GM12878 (cell line): ENCODE data around the gene LYL1. TPM values are rescaled to one million over a fixed set of nuclear protein-coding genes. Genes with fewer than 3 reads are reported as not detected.

Experiments
- ATAC-seq: fragments of 200-7000 bp; cut with Tn5 transposase; 3 replicates; pipeline ENCODE4 v1.9.1; 2020; ENCODE audit warnings: mild to moderate bottlenecking, moderate library complexity
- BruUV-seq: library from RNA; stranded (reverse); fragments of 400-500 nt; replicated peaks from 2 replicates; lab custom pipeline; 2021; lab: Mats Ljungman, UMichigan
- CTCF ChIA-PET: fragments of 300-600 bp; sonication (Branson Sonifier 250); formaldehyde crosslinking; extraction: SDS; loops from one replicate; lab custom pipeline; 2021; ENCODE audit warnings: inconsistent platforms; lab: Yijun Ruan, JAX
- POLR2A ChIA-PET: fragments of 350-600 bp; formaldehyde crosslinking; extraction: SDS; loops from one replicate; lab custom pipeline; 2021; ENCODE audit warnings: inconsistent platforms; lab: Charles Lee
- RAD21 ChIA-PET: fragments of 300-600 bp; sonication (Branson Sonifier 250); formaldehyde crosslinking; loops from one replicate; lab custom pipeline; 2023; ENCODE audit warnings: antibody characterized with exemption; ENCODE audit not compliant: unreplicated experiment; lab: Charles Lee
- SMC1A ChIA-PET: fragments of 300-600 bp; sonication (Branson Sonifier 250); formaldehyde crosslinking; loops from one replicate; lab custom pipeline; 2023; ENCODE audit not compliant: unreplicated experiment, uncharacterized antibody; lab: Charles Lee
- DNase-seq: peaks from one replicate; pipeline ENCODE4 v3.0.0-alpha.2; 2011; ENCODE audit warnings: low read depth, low spot score
- FAIRE-seq: peaks from 3 replicates; lab custom pipeline; 2011; peaks lifted over from hg19 to GRCh38; lab: Jason Lieb, UNC
- H2AFZ ChIP-seq: 2 replicates; pipeline ENCODE4 v1.6.0; 2011; ENCODE audit warnings: low read depth, low read length, control low read depth; ENCODE audit not compliant: control insufficient read depth
- H3K27ac ChIP-seq: 2 replicates; pipeline ENCODE4 v1.5.1; 2011; ENCODE audit warnings: control low read depth; ENCODE audit not compliant: control insufficient read depth, insufficient read depth
- H3K27me3 ChIP-seq, 2 experiments: replicated peaks in 1 of 2; 2 replicates each; pipeline versions ENCODE4 v1.6.0 to v1.6.1; 2011; ENCODE audit warnings: low read length in 1 of 2; ENCODE audit not compliant: control insufficient read depth in 2 of 2, insufficient read depth in 2 of 2
- H3K36me3 ChIP-seq, 2 experiments: 2 replicates each; pipeline ENCODE4 v1.5.1; 2011; ENCODE audit warnings: low read length in 1 of 2; ENCODE audit not compliant: control insufficient read depth in 2 of 2, insufficient read depth in 2 of 2
- H3K4me1 ChIP-seq: 2 replicates; pipeline ENCODE4 v1.6.1; 2011; ENCODE audit warnings: mild to moderate bottlenecking, low read length, moderate library complexity, mixed read lengths; ENCODE audit not compliant: control insufficient read depth, insufficient read depth
- H3K4me2 ChIP-seq: 2 replicates; pipeline ENCODE4 v1.6.0; 2011; ENCODE audit warnings: control low read depth; ENCODE audit not compliant: control insufficient read depth, insufficient read depth
- H3K4me3 ChIP-seq: fragments of 200-600 bp; sonication (generic); 2 replicates; pipeline ENCODE4 v1.5.1; 2016
- H3K79me2 ChIP-seq: 2 replicates; pipeline ENCODE4 v1.6.0; 2011; ENCODE audit warnings: low read length; ENCODE audit not compliant: control insufficient read depth, insufficient read depth
- H3K9ac ChIP-seq: 2 replicates; pipeline ENCODE4 v1.8.0; 2011; ENCODE audit warnings: low read length, control low read depth, mixed read lengths; ENCODE audit not compliant: control insufficient read depth, insufficient read depth
- H3K9me3 ChIP-seq: replicated peaks from 3 replicates; pipeline ENCODE4 v1.5.1; 2011; ENCODE audit warnings: mild to moderate bottlenecking, low read length; ENCODE audit not compliant: control insufficient read depth, insufficient read depth
- H4K20me1 ChIP-seq: 2 replicates; pipeline ENCODE4 v1.6.0; 2011; ENCODE audit not compliant: control insufficient read depth, insufficient read depth
- CREB1 ChIP-seq: IDR thresholded peaks from 2 replicates; pipeline ENCODE4 v1.6.1; 2012; ENCODE audit warnings: low read depth, mild to moderate bottlenecking, inconsistent platforms
- FOXK2 ChIP-seq: fragments of 450-650 bp; IDR thresholded peaks from 2 replicates; pipeline ENCODE4 v1.6.1; 2017; ENCODE audit warnings: mild to moderate bottlenecking, moderate library complexity
- IRF5 ChIP-seq: fragments of 450-650 bp; IDR thresholded peaks from 2 replicates; pipeline ENCODE4 v1.6.1; 2017; ENCODE audit warnings: borderline replicate concordance
- MTA3 ChIP-seq: IDR thresholded peaks from 2 replicates; pipeline ENCODE4 v1.6.1; 2012; ENCODE audit warnings: low read length, inconsistent platforms, borderline replicate concordance
- PBX3 ChIP-seq: IDR thresholded peaks from 2 replicates; pipeline ENCODE4 v1.6.1; 2011; ENCODE audit warnings: mild to moderate bottlenecking, low read depth, low read length, moderate library complexity; ENCODE audit not compliant: insufficient replicate concordance
- POLR2A ChIP-seq: IDR thresholded peaks from 2 replicates; pipeline ENCODE4 v1.6.1; 2011; ENCODE audit warnings: low read depth, mild to moderate bottlenecking, low read length
- WGBS: methylation state at CpG from one replicate; pipeline ENCODE4 v1.1.6; 2016; ENCODE audit warnings: low lambda C conversion rate; ENCODE audit not compliant: insufficient replicate concordance, insufficient coverage; ENCODE audit errors: missing lambda C conversion rate; 5-methylcytosine and 5-hydroxymethylcytosine counted together
- in situ Hi-C: fragments of 300-500 bp; cut with MboI; formaldehyde crosslinking; loops from 9 replicates; pipeline ENCODE4 v1.14.3; 2018; ENCODE audit warnings: mixed read lengths
- intact Hi-C: fragments of 100-400 bp; cut with micrococcal nuclease; formaldehyde crosslinking; loops from one replicate; pipeline ENCODE4 v1.14.2; 2022; ENCODE audit not compliant: unreplicated experiment
- polyA plus RNA-seq, 11 experiments: library from polyadenylated mRNA; depleted of rRNA in 4 of 11; unstranded in 6 of 11; stranded (reverse) in 5 of 11; fragments of >200 nt; fragmentation: Nextera tagmentation in 4 of 11; fragmentation: Illumina TruSeq in 1 of 11; extraction: Ambion mirVana in 4 of 11; extraction: Trizol in 1 of 11; gene quantifications; 1 replicate in 1 of 11; 2 replicates in 10 of 11; pipeline versions ENCODE4 v1.2.1 to v1.2.3, GENCODE V29; 2011 to 2016; ENCODE audit warnings: inconsistent platforms in 2 of 11, missing spikeins in 2 of 11, low read depth in 1 of 11
- total RNA-seq, 4 experiments: library from RNA; depleted of rRNA in 3 of 4; stranded (reverse); fragments of >200 nt in 3 of 4; fragmentation: Illumina TruSeq in 1 of 4; extraction: Trizol in 1 of 4; gene quantifications; 2 replicates each; pipeline versions ENCODE4 v1.2.1 to v1.2.3, GENCODE V29; 2013 to 2021

Gene LYL1
- total and polyA plus RNA-seq, 10 of the 15 experiments (the other 5 are each of a cell fraction or from before 2014, with no cell fraction given) = 0.10 to 34.8 (median 4.4) TPM

GRCh38 chr19:13110099-13110610, 7.5 kb upstream of the LYL1 start (continued):
- TF ChIP-seq PBX3 (no peak), CREB1 (no peak), IRF5 (no peak), MTA3 (no peak)

GRCh38 chr19:13109361-13110098, 6.9 kb upstream of the LYL1 start:
- H4K20me1 ChIP-seq = no peaks in the 10 kb centered on the region
- WGBS = 97% methylated on average over 30 of the region's 30 CpGs
- TF ChIP-seq POLR2A (0 out of 2 replicates have a peak, but pooled peaks have one; percentile 15), FOXK2 (no peak)
- intact Hi-C loops (no loop called here), in situ Hi-C loops (no loop called here)
- peaks cover 6 to 14% of the 10 kb centered on the region in 2 experiments; a peak in 3 of 4 replicates for H3K36me3 ChIP-seq
- no peak overlapping the region for H3K4me3 ChIP-seq
- H3K9me3 ChIP-seq = no peaks in the 10 kb centered on the region
- no peak for ATAC-seq
- no peak overlapping the region for H2AFZ ChIP-seq
- no peaks in the 10 kb centered on the region for H3K27me3 ChIP-seq
- FAIRE-seq = no peak
- SMC1A ChIA-PET = no interaction called here
- CTCF ChIA-PET = no interaction called here
- peaks cover 9% of the 10 kb centered on the region for H3K4me1 ChIP-seq
- RAD21 ChIA-PET = no interaction called here
- no peak overlapping the region for H3K4me2 ChIP-seq
- H3K9ac ChIP-seq = no peak overlapping the region
- no peak overlapping the region for H3K27ac ChIP-seq
- no TSS peak for BruUV-seq
- POLR2A ChIA-PET = interaction anchor here (0.6 kb wide), 1 partner anchor 178 kb away, joined by 3 read pairs; no protein-coding TSS in a partner anchor
- 0 out of 2 replicates have a peak, but pooled peaks cover 1% of the 10 kb centered on the region for H3K79me2 ChIP-seq
- no peak for DNase-seq
